ENCODE results near the gene PRG2.
"Not testable (repeated sequence)": the region's sequence is repeated elsewhere in the genome, so short reads cannot be mapped to it uniquely, and the experiment has no call there.

Gene PRG2

DNA sequence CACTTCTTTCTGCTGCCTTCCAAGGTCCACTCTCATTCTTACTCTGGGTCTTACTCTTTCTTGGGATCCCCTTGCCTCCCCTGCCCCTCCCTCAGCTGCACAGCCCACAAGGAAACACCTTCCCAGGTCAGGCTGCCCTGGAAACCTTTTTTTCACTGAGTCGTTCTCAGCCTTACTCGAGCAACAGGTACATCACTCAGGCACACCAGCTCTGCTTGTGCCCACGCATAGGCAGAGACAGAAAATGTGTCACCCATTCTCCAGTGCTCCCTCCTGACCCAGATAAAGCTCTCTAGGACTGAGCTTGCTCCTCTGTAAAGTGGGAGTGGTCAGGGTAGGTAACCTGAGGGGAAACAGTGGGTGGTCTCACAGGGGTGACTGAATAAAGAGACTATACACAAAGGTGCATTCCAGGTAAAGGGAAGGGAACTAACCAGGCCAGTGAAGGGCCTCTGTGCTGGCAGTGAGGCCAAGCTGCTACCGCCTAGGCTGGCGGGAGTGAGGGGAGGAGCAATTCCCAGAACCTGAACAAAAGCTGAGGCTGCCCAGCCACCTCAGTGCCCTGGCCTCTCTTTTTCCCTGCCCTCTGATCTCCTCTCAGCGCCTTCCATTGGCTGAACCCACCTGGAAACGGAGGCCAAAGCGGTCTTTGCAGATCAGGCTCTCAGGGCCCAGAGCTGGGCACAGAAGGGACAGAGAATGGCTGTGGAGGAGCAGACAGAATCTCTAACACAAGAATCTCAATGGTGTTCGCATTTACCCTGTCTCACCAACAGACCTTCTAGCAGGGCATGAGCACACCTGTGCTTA, 25.4 kb downstream of the PRG2 start:
- Histone ChIP-seq H3K36me3 (ENCODE audit: control insufficient read depth, insufficient read depth, low read length) (no peaks in the 10 kb centered on the region), H3K27ac (ENCODE audit: low read depth, low read length, severe bottlenecking) (no peak overlapping the region), H3K4me3 (ENCODE audit: extremely low read depth, insufficient read depth, low read length, poor library complexity, severe bottlenecking) (no peak overlapping the region), H3K9me3 (ENCODE audit: control insufficient read depth, low read length) (no peaks in the 10 kb centered on the region), H3K4me1 (ENCODE audit: control insufficient read depth, insufficient read depth, low read length, poor library complexity, severe bottlenecking) (no peaks in the 10 kb centered on the region)
- 55 to 66% methylated on average over 5 to 6 of the region's 9 CpGs for WGBS, 2 experiments (ENCODE audit: insufficient coverage in 2 of 2)

DNA sequence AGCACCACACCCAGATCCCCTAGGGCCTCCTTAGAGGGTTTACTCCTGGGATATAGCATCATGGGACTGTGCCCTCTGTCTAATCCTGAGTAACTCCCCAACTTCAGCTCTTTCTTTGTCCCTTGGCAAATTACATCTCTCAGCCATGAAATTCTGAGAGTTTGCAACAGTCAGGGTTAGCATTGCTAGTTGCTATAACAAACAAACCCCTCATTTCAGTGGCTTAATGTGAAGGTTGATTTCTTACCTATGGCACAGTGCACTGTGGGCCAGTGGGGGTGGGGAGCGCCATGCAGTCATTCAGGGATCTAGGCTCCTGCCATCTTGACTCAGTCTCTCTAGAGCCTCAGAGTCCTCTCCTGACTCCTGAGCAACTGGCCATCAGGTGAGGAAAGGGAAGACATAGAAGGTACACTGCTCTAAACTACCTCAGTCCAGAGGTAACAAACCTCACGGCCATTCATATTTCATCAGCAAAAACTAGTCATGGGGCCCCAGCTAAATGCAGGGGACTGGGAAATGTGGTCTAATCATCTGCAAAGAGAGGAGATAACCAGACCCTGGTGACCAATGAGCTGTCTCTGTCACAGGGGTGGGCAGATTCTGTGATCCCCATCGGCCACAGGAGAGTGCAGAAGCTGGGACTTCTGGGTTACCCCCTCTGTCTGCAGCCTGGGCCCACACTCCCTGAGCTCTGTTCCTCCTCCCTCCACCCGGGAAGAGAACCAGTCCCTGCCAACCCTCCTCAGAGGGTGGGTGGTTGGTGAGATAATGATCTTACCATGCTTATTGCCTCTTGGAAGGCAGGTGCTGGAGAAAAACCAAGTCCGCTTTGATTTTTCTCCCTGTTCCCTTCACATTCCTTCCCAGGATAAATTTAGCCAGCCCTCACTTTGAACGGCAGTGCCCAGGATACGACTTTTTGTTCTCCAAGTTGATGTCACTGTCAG, 27.0 kb downstream of the PRG2 start:
- no peak overlapping the region for H3K4me3 ChIP-seq (ENCODE audit: extremely low read depth, insufficient read depth, low read length, poor library complexity, severe bottlenecking)
- H3K27ac ChIP-seq (ENCODE audit: low read depth, low read length, severe bottlenecking) = no peak overlapping the region
- no peaks in the 10 kb centered on the region for H3K36me3 ChIP-seq (ENCODE audit: control insufficient read depth, insufficient read depth, low read length)
- whole genome bisulfite sequencing, 2 experiments (ENCODE audit: insufficient coverage in 2 of 2) = 82 to 93% methylated on average over 3 to 5 of the region's 7 CpGs
- no peaks in the 10 kb centered on the region for H3K9me3 ChIP-seq (ENCODE audit: control insufficient read depth, low read length)
- no peaks in the 10 kb centered on the region for H3K4me1 ChIP-seq (ENCODE audit: control insufficient read depth, insufficient read depth, low read length, poor library complexity, severe bottlenecking)

DNA sequence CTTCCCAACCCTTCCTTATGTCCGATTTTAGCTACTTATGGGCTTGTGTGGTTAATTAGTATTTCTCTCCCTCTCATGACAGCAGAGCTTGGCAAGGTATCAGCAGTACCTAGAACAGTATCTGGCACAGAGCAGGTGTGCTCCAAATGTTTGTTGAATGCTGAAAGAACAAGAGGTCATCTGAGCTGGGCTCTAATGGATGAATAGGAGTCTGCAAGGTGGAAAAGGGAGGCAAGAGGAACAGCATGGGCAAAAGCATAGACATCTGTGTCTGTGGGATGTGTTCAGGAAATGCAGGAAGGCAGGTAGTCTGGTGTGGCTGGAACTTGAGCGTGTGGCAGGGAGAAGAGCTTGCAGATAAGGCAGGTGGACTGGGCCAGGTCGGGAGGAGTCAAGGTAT, 28.5 kb downstream of the PRG2 start:
- WGBS, 2 experiments (ENCODE audit: insufficient coverage in 2 of 2) = 100% methylated on average over 1 of the region's 3 CpGs; no CpG with 5 or more reads in 1 of the 2 experiments

DNA sequence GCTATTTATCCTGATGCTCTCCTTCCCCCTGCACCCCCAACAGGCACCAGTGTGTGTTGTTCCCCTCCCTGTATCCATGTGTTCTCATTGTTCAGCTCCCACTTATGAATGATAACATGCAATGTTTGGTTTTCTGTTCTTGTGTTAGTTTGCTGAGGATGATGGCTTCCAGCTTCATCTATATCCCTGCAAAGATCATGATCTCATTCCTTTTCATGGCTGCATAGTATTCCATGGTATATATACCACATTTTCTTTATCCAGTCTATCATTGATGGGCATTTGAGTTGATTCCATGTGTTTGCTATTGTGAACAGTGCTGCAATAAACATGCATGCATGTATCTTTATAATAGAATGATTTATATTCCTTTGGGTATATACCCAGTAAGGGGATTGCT, 29.0 kb downstream of the PRG2 start:
- H3K4me1 ChIP-seq (ENCODE audit: control insufficient read depth, insufficient read depth, low read length, poor library complexity, severe bottlenecking); H3K9me3 ChIP-seq (ENCODE audit: control insufficient read depth, low read length); H3K4me3 ChIP-seq (ENCODE audit: extremely low read depth, insufficient read depth, low read length, poor library complexity, severe bottlenecking); H3K36me3 ChIP-seq (ENCODE audit: control insufficient read depth, insufficient read depth, low read length); H3K27ac ChIP-seq (ENCODE audit: low read depth, low read length, severe bottlenecking): not testable (repeated sequence)

More for the DNA sequence above, 28.5 kb downstream of the PRG2 start:
- Histone ChIP-seq H3K9me3 (ENCODE audit: control insufficient read depth, low read length) (no peaks in the 10 kb centered on the region), H3K4me3 (ENCODE audit: extremely low read depth, insufficient read depth, low read length, poor library complexity, severe bottlenecking) (no peak overlapping the region), H3K36me3 (ENCODE audit: control insufficient read depth, insufficient read depth, low read length) (no peaks in the 10 kb centered on the region), H3K4me1 (ENCODE audit: control insufficient read depth, insufficient read depth, low read length, poor library complexity, severe bottlenecking) (no peaks in the 10 kb centered on the region), H3K27ac (ENCODE audit: low read depth, low read length, severe bottlenecking) (no peak overlapping the region)

DNA sequence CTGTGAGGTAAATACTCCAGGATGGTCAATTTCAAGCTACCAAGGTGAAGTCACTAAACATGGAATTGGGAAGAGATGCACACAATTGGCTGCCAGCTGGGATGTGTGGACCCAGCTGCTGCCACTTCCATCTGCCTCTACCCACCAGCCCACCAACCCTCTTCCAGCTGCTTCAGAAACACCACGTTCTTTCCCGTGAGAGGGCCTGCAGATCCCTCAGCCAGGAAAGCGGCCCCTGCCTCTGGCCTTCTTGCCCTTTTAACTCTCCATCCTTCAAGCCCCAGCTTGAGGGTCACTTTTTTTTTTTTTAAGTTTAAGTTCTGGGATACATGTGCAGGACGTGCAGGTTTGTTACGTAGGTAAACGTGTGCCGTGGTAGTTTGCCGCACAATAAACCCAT, 29.5 kb downstream of the PRG2 start:
- 95 to 98% methylated on average over 4 to 6 of the region's 8 CpGs for whole genome bisulfite sequencing, 2 experiments (ENCODE audit: insufficient coverage in 2 of 2)
- no peaks in the 10 kb centered on the region for H3K9me3 ChIP-seq (ENCODE audit: control insufficient read depth, low read length)

DNA sequence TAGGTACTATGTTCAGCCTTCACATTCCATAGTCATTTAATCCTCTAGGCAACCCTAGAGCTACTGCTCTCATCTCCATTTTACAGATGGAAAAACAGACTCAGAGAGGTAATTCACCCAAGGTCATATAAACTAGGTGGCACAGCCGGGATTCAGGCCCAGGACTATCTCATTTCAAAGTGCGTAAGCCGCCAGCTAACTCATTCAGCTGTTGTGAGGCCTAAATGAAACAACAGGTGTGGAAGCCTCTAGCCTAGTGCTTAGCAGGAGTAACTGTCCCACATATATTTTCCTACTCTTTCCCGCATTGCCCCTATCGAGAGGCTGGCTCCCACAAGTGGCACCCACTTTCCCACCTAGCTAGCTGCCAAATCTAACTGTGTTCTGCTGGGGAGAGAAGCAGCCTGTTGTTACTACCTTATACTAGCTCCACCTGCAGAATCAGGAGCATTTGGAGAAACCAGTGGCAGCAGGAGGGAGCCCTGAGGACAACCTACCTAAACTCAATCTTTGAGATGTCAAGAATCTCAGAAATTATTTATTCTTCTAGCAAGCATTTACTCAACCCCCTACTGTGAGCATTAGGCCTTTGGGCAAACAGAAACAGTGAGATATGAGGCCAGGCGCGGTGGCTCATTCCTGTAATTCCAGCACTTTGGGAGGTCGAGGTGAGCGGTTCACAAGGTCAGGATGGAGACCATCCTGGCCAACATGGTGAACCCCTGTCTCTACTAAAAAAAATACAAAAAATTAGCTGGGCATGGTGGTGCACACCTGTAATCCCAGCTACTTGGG, 30.4 kb downstream of the PRG2 start:
- no peaks in the 10 kb centered on the region for H3K4me1 ChIP-seq (ENCODE audit: control insufficient read depth, insufficient read depth, low read length, poor library complexity, severe bottlenecking)
- no peak overlapping the region for H3K4me3 ChIP-seq (ENCODE audit: extremely low read depth, insufficient read depth, low read length, poor library complexity, severe bottlenecking)
- H3K9me3 ChIP-seq (ENCODE audit: control insufficient read depth, low read length) = no peaks in the 10 kb centered on the region
- 90% methylated on average over 6 to 9 of the region's 9 CpGs for WGBS, 2 experiments (ENCODE audit: insufficient coverage in 2 of 2)
- H3K27ac ChIP-seq (ENCODE audit: low read depth, low read length, severe bottlenecking) = no peak overlapping the region
- H3K36me3 ChIP-seq (ENCODE audit: control insufficient read depth, insufficient read depth, low read length) = no peaks in the 10 kb centered on the region

More for the DNA sequence above, 29.5 kb downstream of the PRG2 start:
- no peak overlapping the region for H3K4me3 ChIP-seq (ENCODE audit: extremely low read depth, insufficient read depth, low read length, poor library complexity, severe bottlenecking)
- H3K36me3 ChIP-seq (ENCODE audit: control insufficient read depth, insufficient read depth, low read length) = no peaks in the 10 kb centered on the region
- H3K4me1 ChIP-seq (ENCODE audit: control insufficient read depth, insufficient read depth, low read length, poor library complexity, severe bottlenecking) = no peaks in the 10 kb centered on the region
- H3K27ac ChIP-seq (ENCODE audit: low read depth, low read length, severe bottlenecking) = no peak overlapping the region

DNA sequence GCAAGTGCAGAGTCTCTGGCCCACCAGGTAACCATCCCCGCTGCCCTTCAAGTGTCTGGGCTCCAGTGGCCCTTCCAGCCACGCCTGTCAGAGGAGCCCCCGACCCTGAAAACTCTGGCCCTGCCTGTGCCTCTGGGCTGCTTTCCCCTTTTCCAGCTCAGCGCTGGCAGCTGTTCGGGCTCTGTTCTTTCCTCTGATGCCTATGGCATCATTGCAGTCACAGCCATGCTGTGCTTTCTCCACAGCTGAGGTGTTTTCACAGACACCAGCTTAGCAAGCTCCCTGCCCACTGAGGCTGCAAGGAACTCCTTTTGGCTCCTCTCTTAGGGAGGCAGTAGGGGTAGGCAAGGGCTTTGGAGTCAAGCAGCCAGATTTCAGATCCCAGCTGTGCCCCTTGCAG, 31.1 kb downstream of the PRG2 start:
- WGBS, 2 experiments (ENCODE audit: insufficient coverage in 2 of 2) = 93% methylated on average over 5 of the region's 5 CpGs
- H3K36me3 ChIP-seq (ENCODE audit: control insufficient read depth, insufficient read depth, low read length) = no peaks in the 10 kb centered on the region
- no peak overlapping the region for H3K4me3 ChIP-seq (ENCODE audit: extremely low read depth, insufficient read depth, low read length, poor library complexity, severe bottlenecking)
- H3K4me1 ChIP-seq (ENCODE audit: control insufficient read depth, insufficient read depth, low read length, poor library complexity, severe bottlenecking) = no peaks in the 10 kb centered on the region
- H3K27ac ChIP-seq (ENCODE audit: low read depth, low read length, severe bottlenecking) = no peak overlapping the region
- H3K9me3 ChIP-seq (ENCODE audit: control insufficient read depth, low read length) = no peaks in the 10 kb centered on the region

DNA sequence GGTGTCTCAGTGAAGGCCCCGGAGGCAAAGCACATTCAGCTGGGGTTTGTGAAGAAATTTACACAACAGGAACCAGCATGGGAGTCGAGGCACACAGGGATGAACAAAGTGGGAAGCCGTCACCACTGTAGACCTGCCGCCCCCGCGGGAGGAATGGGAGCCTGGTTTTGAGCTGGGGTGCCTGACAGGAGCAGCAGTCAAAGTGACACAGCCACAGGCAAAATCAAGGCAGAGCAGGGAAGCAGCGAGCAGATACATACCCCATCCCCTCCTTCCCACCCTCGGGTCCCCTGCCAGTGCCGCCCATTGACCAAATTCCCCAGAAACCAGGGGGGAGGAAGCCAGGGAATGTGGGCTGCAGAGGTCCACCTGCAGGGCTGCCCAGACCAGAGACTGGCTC, 31.5 kb downstream of the PRG2 start:
- 78 to 79% methylated on average over 6 of the region's 9 CpGs for WGBS, 2 experiments (ENCODE audit: insufficient coverage in 2 of 2)
- H3K27ac ChIP-seq (ENCODE audit: low read depth, low read length, severe bottlenecking) = no peak overlapping the region

DNA sequence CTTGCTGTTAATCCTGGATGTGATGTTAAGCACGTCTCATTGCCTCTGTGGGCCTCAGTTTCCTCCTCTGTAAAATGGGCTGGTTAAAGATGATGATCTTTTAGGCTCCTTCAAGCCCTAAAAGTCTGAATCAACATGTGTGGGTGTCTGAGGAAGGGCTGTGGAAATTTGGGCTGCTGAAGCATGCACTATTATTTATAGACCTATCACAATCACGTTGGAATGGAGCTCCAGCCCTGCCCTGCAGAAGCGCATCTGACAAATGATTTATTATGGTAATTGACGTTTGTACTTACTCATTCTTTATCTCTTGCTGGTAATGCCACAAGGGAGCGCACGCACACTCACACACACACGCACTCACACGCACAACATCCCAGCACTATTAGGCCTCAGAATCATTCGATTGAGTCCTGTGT, 31.9 kb downstream of the PRG2 start:
- Histone ChIP-seq H3K27ac (ENCODE audit: low read depth, low read length, severe bottlenecking) (no peak overlapping the region), H3K4me1 (ENCODE audit: control insufficient read depth, insufficient read depth, low read length, poor library complexity, severe bottlenecking) (no peaks in the 10 kb centered on the region), H3K9me3 (ENCODE audit: control insufficient read depth, low read length) (no peaks in the 10 kb centered on the region), H3K4me3 (ENCODE audit: extremely low read depth, insufficient read depth, low read length, poor library complexity, severe bottlenecking) (no peak overlapping the region), H3K36me3 (ENCODE audit: control insufficient read depth, insufficient read depth, low read length) (no peaks in the 10 kb centered on the region)
- 93% methylated on average over 2 to 3 of the region's 9 CpGs for WGBS, 2 experiments (ENCODE audit: insufficient coverage in 2 of 2)

More for the DNA sequence above, 31.5 kb downstream of the PRG2 start:
- Histone ChIP-seq H3K4me3 (ENCODE audit: extremely low read depth, insufficient read depth, low read length, poor library complexity, severe bottlenecking) (no peak overlapping the region), H3K4me1 (ENCODE audit: control insufficient read depth, insufficient read depth, low read length, poor library complexity, severe bottlenecking) (no peaks in the 10 kb centered on the region), H3K9me3 (ENCODE audit: control insufficient read depth, low read length) (no peaks in the 10 kb centered on the region), H3K36me3 (ENCODE audit: control insufficient read depth, insufficient read depth, low read length) (no peaks in the 10 kb centered on the region)

DNA sequence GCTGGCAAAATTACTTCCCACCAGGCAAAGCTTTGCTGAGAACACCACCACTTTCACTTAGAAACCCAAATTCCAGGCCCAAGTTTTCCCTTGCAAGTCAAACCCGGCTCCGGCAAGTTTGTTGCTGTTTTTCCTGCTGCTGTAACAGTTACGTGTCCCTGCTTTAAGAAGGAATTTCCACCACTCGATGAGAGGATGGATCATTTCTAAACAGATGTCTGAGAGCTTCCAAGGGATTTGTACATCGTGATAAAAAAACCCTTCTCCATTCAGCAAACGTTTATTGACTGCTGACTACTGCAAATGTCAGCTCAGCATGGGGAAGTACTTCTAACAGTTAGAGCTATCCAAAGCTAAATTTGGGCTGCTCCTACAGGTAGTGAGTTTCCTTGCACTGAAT, 32.6 kb downstream of the PRG2 start:
- no peak overlapping the region for H3K27ac ChIP-seq (ENCODE audit: low read depth, low read length, severe bottlenecking)
- no peaks in the 10 kb centered on the region for H3K4me1 ChIP-seq (ENCODE audit: control insufficient read depth, insufficient read depth, low read length, poor library complexity, severe bottlenecking)
- H3K9me3 ChIP-seq (ENCODE audit: control insufficient read depth, low read length) = no peaks in the 10 kb centered on the region
- H3K36me3 ChIP-seq (ENCODE audit: control insufficient read depth, insufficient read depth, low read length) = no peaks in the 10 kb centered on the region
- no peak overlapping the region for H3K4me3 ChIP-seq (ENCODE audit: extremely low read depth, insufficient read depth, low read length, poor library complexity, severe bottlenecking)
- 88 to 92% methylated on average over 5 to 6 of the region's 6 CpGs for WGBS, 2 experiments (ENCODE audit: insufficient coverage in 2 of 2)

Data from mesodermal cell (in vitro differentiated cells).